Stimulated activated CD4-positive, alpha-beta T cell treated with anti-CD3 and anti-CD28 coated beads, Interleukin-15, amount 100 ng/mL, for 24 hours (primary cell): ENCODE data around the gene BCORL1.

ENCODE experiments used
- DNase-seq: peaks from one replicate; pipeline ENCODE4 v3.0.0-alpha.2; 2020

The BCORL1 gene

GRCh38 chrX:129968968-129969367 lies 13.5 kb upstream of the BCORL1 start:
- no peak for DNase-seq

- DNase-seq: no peak
These were observed 6.0 kb upstream of the BCORL1 start for GRCh38 chrX:129976441-129976840.

- DNase-seq: no peak
These were observed 3.1 kb upstream of the BCORL1 start for GRCh38 chrX:129979207-129979920.

GRCh38 chrX:129980001-129980401 lies 2.4 kb upstream of the BCORL1 start:
- DNase-seq: peak; percentile 46

GRCh38 chrX:129980540-129981199 lies 1.8 kb upstream of the BCORL1 start:
- DNase-seq: peak; percentile 37

GRCh38 chrX:129981200-129981553 lies 1.3 kb upstream of the BCORL1 start:
- DNase-seq: no peak

- DNase-seq: no peak
These were observed 609 bp upstream of the BCORL1 start for GRCh38 chrX:129981752-129982299.

GRCh38 chrX:129983575-129984110 lies 1.2 kb downstream of the BCORL1 start:
- peak; percentile 14 for DNase-seq

GRCh38 chrX:129984111-129984958 lies 1.9 kb downstream of the BCORL1 start:
- DNase-seq: peak; percentile 44

- DNase-seq: no peak
These were observed 5.4 kb downstream of the BCORL1 start for GRCh38 chrX:129987871-129988270.

GRCh38 chrX:129992181-129992580 lies 9.7 kb downstream of the BCORL1 start:
- no peak for DNase-seq

GRCh38 chrX:129996120-129996519 lies 13.7 kb downstream of the BCORL1 start:
- no peak for DNase-seq

- no peak for DNase-seq
These were observed 14.7 kb downstream of the BCORL1 start for GRCh38 chrX:129997086-129997485.

GRCh38 chrX:129998021-129998420 lies 15.6 kb downstream of the BCORL1 start:
- no peak for DNase-seq

GRCh38 chrX:130001893-130002292 lies 19.5 kb downstream of the BCORL1 start:
- DNase-seq: no peak

GRCh38 chrX:130002541-130002940 lies 20.1 kb downstream of the BCORL1 start:
- DNase-seq: no peak

GRCh38 chrX:130005089-130005807 lies 22.8 kb downstream of the BCORL1 start:
- DNase-seq: no peak

- no peak for DNase-seq
These were observed 27.3 kb downstream of the BCORL1 start for GRCh38 chrX:130009658-130010223.

- no peak for DNase-seq
These were observed 30.2 kb downstream of the BCORL1 start for GRCh38 chrX:130012683-130013082.

GRCh38 chrX:130013661-130014060 lies 31.2 kb downstream of the BCORL1 start:
- no peak for DNase-seq

- DNase-seq: no peak
These were observed 31.9 kb downstream of the BCORL1 start for GRCh38 chrX:130014356-130014755.

- no peak for DNase-seq
These were observed 32.3 kb downstream of the BCORL1 start for GRCh38 chrX:130014770-130015169.
